K562 (cell line): Measurements from ENCODE around the gene ST6GALNAC2. TPM values are rescaled to one million over a fixed set of nuclear protein-coding genes. Genes with fewer than 3 reads are reported as not detected.

Experiments
- CC2D1A ChIP-seq: fragments of 450-650 bp; IDR thresholded peaks from 2 replicates; pipeline ENCODE4 v1.6.1; 2017; ENCODE audit warnings: mild to moderate bottlenecking
- CTCF ChIP-seq, 3 experiments: IDR thresholded peaks in 2 of 3; conservative IDR thresholded peaks in 1 of 3; 2 replicates each; pipeline ENCODE4 v1.5.1; 2011 to 2012; ENCODE audit warnings: low read length in 3 of 3, mild to moderate bottlenecking in 3 of 3, control low read depth in 2 of 3, improper control_type of control experiment in 1 of 3, inconsistent platforms in 1 of 3, low read depth in 1 of 3, mixed read lengths in 1 of 3, moderate library complexity in 1 of 3; ENCODE audit not compliant: insufficient read depth in 2 of 3
- E2F5 ChIP-seq: sonication (generic); formaldehyde crosslinking; IDR thresholded peaks from 2 replicates; pipeline ENCODE4 v1.8.0; 2022; ENCODE audit warnings: mild to moderate bottlenecking, missing genetic modification reagents
- EP400 ChIP-seq: fragments of 450-650 bp; IDR thresholded peaks from 2 replicates; pipeline ENCODE4 v1.6.1; 2017; ENCODE audit warnings: antibody characterized with exemption, mild to moderate bottlenecking, moderate library complexity
- FOXA3 ChIP-seq, 2 experiments: fragments of 450-650 bp in 1 of 2; sonication (generic) in 1 of 2; formaldehyde crosslinking; IDR thresholded peaks in 1 of 2; conservative IDR thresholded peaks in 1 of 2; 2 replicates each; pipeline versions ENCODE4 v1.4.0 to v1.8.0; 2020 to 2022; ENCODE audit warnings: mild to moderate bottlenecking in 2 of 2, missing genetic modification reagents in 1 of 2
- KLF10 ChIP-seq: fragments of 250-450 bp; sonication (Bioruptor Pico); IDR thresholded peaks from 2 replicates; pipeline ENCODE4 v1.6.1; 2021; ENCODE audit warnings: matching md5 sums
- L3MBTL2 ChIP-seq: fragments of 450-650 bp; IDR thresholded peaks from 2 replicates; pipeline ENCODE4 v1.6.1; 2016; ENCODE audit warnings: mild to moderate bottlenecking, moderate library complexity
- MBD2 ChIP-seq: sonication (generic); IDR thresholded peaks from 2 replicates; pipeline ENCODE4 v1.6.1; 2016; ENCODE audit warnings: low read depth, borderline replicate concordance
- NEUROD1 ChIP-seq: fragments of 150-350 bp; IDR thresholded peaks from 2 replicates; pipeline ENCODE4 v1.6.1; 2014; ENCODE audit warnings: borderline replicate concordance, low read length, low read depth; ENCODE audit not compliant: partially characterized antibody
- POLR2A ChIP-seq: fragments of 450-650 bp; conservative IDR thresholded peaks from 2 replicates; pipeline ENCODE4 v1.6.1; 2016
- RBFOX2 ChIP-seq: fragments of 200-400 bp; formaldehyde crosslinking; IDR thresholded peaks from 2 replicates; pipeline ENCODE4 v1.6.1; 2017; ENCODE audit warnings: low read depth, mild to moderate bottlenecking, low read length, moderate library complexity
- RREB1 ChIP-seq: fragments of 250-450 bp; sonication (Bioruptor Pico); IDR thresholded peaks from 2 replicates; pipeline ENCODE4 v1.4.0; 2020
- SIRT6 ChIP-seq: IDR thresholded peaks from one replicate; pipeline ENCODE4 v1.6.1; 2012; ENCODE audit warnings: low read depth, mild to moderate bottlenecking, control low read depth, inconsistent platforms, low read length, moderate library complexity
- SMARCE1 ChIP-seq: fragments of 450-650 bp; IDR thresholded peaks from 2 replicates; pipeline ENCODE4 v1.7.1; 2016; ENCODE audit warnings: mild to moderate bottlenecking
- SUPT5H ChIP-seq: fragments of 450-650 bp; IDR thresholded peaks from 2 replicates; pipeline ENCODE4 v1.6.1; 2016
- ZFP1 ChIP-seq: fragments of 450-650 bp; formaldehyde crosslinking; IDR thresholded peaks from 2 replicates; pipeline ENCODE4 v1.4.0; 2020; ENCODE audit warnings: mild to moderate bottlenecking, mixed read lengths
- ZNF639 ChIP-seq, 2 experiments: fragments of 200-800 bp in 1 of 2; sonication (Bioruptor generic) in 1 of 2; sonication (generic) in 1 of 2; formaldehyde crosslinking in 1 of 2; IDR thresholded peaks in 1 of 2; conservative IDR thresholded peaks in 1 of 2; 2 replicates each; pipeline versions ENCODE4 v1.5.0 to v1.6.1; 2016 to 2020; ENCODE audit warnings: missing compliant biosample characterization in 1 of 2, missing genetic modification characterization in 1 of 2, missing genetic modification reagents in 1 of 2
- polyA plus RNA-seq, 8 experiments: library from polyadenylated mRNA; depleted of rRNA in 4 of 8; stranded (reverse) in 5 of 8; unstranded in 3 of 8; fragments of >200 nt; fragmentation: Nextera tagmentation in 2 of 8; fragmentation: Illumina TruSeq in 1 of 8; extraction: Ambion mirVana in 2 of 8; extraction: Trizol in 1 of 8; gene quantifications; 2 replicates each; pipeline versions ENCODE4 v1.2.1 to v1.2.3, GENCODE V29; 2011 to 2014; ENCODE audit warnings: inconsistent platforms in 1 of 8, missing spikeins in 1 of 8
- total RNA-seq, 7 experiments: library from RNA; depleted of rRNA in 6 of 7; stranded (reverse); fragments of >200 nt in 6 of 7; fragmentation: Illumina TruSeq in 2 of 7; extraction: Trizol in 2 of 7; gene quantifications; 2 replicates each; pipeline versions ENCODE4 v1.2.1 to v1.2.3, GENCODE V29; 2011 to 2021; ENCODE audit warnings: low replicate concordance in 1 of 7

The ST6GALNAC2 gene
- total and polyA plus RNA-seq, 9 of the 15 experiments (the other 6 are each of a cell fraction or from before 2014, with no cell fraction given), result 0.18 TPM; not detected in 8

GRCh38 chr17:76540381-76541300 is 45.0 kb downstream of the ST6GALNAC2 start (continued):
- TF ChIP-seq RBFOX2 (peak; percentile 66), E2F5 (CRISPR knock-in tag) (no peak), POLR2A (peak; percentile 64), CC2D1A (0 out of 2 replicates have a peak, but pooled peaks have one; percentile 15), KLF10 (CRISPR knock-in tag) (no peak), RREB1 (CRISPR knock-in tag) (0 out of 2 replicates have a peak, but pooled peaks have one; percentile 35), CTCF (IDR thresholded peaks at IDR 0.05 in 2 of 3, conservative IDR thresholded peaks at IDR 0.05 in 1 of 3; ENCODE audit: insufficient read depth in 2 of 3, low read depth in 1 of 3, low read length in 3 of 3) (peak; percentile 1 to 19 (median 9); a peak in 3 of 6 replicates), L3MBTL2 (peak; percentile 93), SUPT5H (peak; percentile 62), MBD2 (peak; percentile 48; the same call in 1 of the 2 replicates), FOXA3 (CRISPR knock-in tag; conservative IDR thresholded peaks at IDR 0.05 in 1 of 2, IDR thresholded peaks at IDR 0.05 in 1 of 2) (0 out of 4 replicates have a peak, but pooled peaks of 1 of the 2 experiments have one; percentile 37), ZNF639 (CRISPR knock-in tag; conservative IDR thresholded peaks at IDR 0.05 in 1 of 2, IDR thresholded peaks at IDR 0.05 in 1 of 2) (0 out of 4 replicates have a peak, but pooled peaks of 1 of the 2 experiments have one; percentile 28), EP400 (peak; percentile 85), ZFP1 (CRISPR knock-in tag) (no peak), SMARCE1 (0 out of 2 replicates have a peak, but pooled peaks have one; percentile 14), NEUROD1 (peak; percentile 57), SIRT6 (no peak)
